ENCODE measurements around the gene ZNF521.
"Not testable (repeated sequence)": the region's sequence is repeated elsewhere in the genome, so short reads cannot be mapped to it uniquely, and the experiment has no call there.

Gene ZNF521

GRCh38 chr18:25033747-25034471 lies 318.1 kb downstream of the ZNF521 start:
- no peak overlapping the region for H3K9ac ChIP-seq (ENCODE audit: low read depth in 1 of 2, low read length in 2 of 2)
- H3K4me1 ChIP-seq (ENCODE audit: control insufficient read depth in 2 of 2, insufficient read depth in 2 of 2, low read length in 2 of 2) = no peaks in the 10 kb centered on the region
- peaks cover 0 to 3% of the 10 kb centered on the region in 2 donors for H3K27me3 ChIP-seq (ENCODE audit: control insufficient read depth in 2 of 2, insufficient read depth in 2 of 2, low read length in 2 of 2)
- no peaks in the 10 kb centered on the region for H3K36me3 ChIP-seq (ENCODE audit: control insufficient read depth in 2 of 2, insufficient read depth in 2 of 2, low read length in 2 of 2)
- H3K4me3 ChIP-seq (ENCODE audit: low read length in 2 of 2) = no peak overlapping the region
- H3K27ac ChIP-seq (ENCODE audit: low read depth in 2 of 2, low read length in 2 of 2) = no peak overlapping the region
- H3K9me3 ChIP-seq (ENCODE audit: control insufficient read depth in 2 of 2, low read length in 2 of 2) = no peaks in the 10 kb centered on the region

- H3K27ac ChIP-seq (ENCODE audit: low read depth in 2 of 2, low read length in 2 of 2); H3K27me3 ChIP-seq (ENCODE audit: control insufficient read depth in 2 of 2, insufficient read depth in 2 of 2, low read length in 2 of 2); H3K9me3 ChIP-seq (ENCODE audit: control insufficient read depth in 2 of 2, low read length in 2 of 2); H3K4me3 ChIP-seq (ENCODE audit: low read length in 2 of 2); H3K36me3 ChIP-seq (ENCODE audit: control insufficient read depth in 2 of 2, insufficient read depth in 2 of 2, low read length in 2 of 2); H3K9ac ChIP-seq (ENCODE audit: low read depth in 1 of 2, low read length in 2 of 2); H3K4me1 ChIP-seq (ENCODE audit: control insufficient read depth in 2 of 2, insufficient read depth in 2 of 2, low read length in 2 of 2): not testable (repeated sequence)
Observed at GRCh38 chr18:25033175-25033574, 318.8 kb downstream of the ZNF521 start.

GRCh38 chr18:25029802-25030201 lies 322.2 kb downstream of the ZNF521 start:
- Histone ChIP-seq H3K9me3 (ENCODE audit: control insufficient read depth in 2 of 2, low read length in 2 of 2) (no peaks in the 10 kb centered on the region), H3K4me3 (ENCODE audit: low read length in 2 of 2) (no peak overlapping the region), H3K27ac (ENCODE audit: low read depth in 2 of 2, low read length in 2 of 2) (no peak overlapping the region), H3K4me1 (ENCODE audit: control insufficient read depth in 2 of 2, insufficient read depth in 2 of 2, low read length in 2 of 2) (no peaks in the 10 kb centered on the region), H3K27me3 (ENCODE audit: control insufficient read depth in 2 of 2, insufficient read depth in 2 of 2, low read length in 2 of 2) (peaks cover 0 to 3% of the 10 kb centered on the region in 2 donors), H3K9ac (ENCODE audit: low read depth in 1 of 2, low read length in 2 of 2) (no peak overlapping the region), H3K36me3 (ENCODE audit: control insufficient read depth in 2 of 2, insufficient read depth in 2 of 2, low read length in 2 of 2) (no peaks in the 10 kb centered on the region)

- Histone ChIP-seq H3K27me3 (ENCODE audit: control insufficient read depth in 2 of 2, insufficient read depth in 2 of 2, low read length in 2 of 2) (no peaks in the 10 kb centered on the region), H3K4me3 (ENCODE audit: low read length in 2 of 2) (no peak overlapping the region), H3K9me3 (ENCODE audit: control insufficient read depth in 2 of 2, low read length in 2 of 2) (no peaks in the 10 kb centered on the region), H3K4me1 (ENCODE audit: control insufficient read depth in 2 of 2, insufficient read depth in 2 of 2, low read length in 2 of 2) (no peaks in the 10 kb centered on the region), H3K36me3 (ENCODE audit: control insufficient read depth in 2 of 2, insufficient read depth in 2 of 2, low read length in 2 of 2) (no peaks in the 10 kb centered on the region), H3K27ac (ENCODE audit: low read depth in 2 of 2, low read length in 2 of 2) (no peak overlapping the region), H3K9ac (ENCODE audit: low read depth in 1 of 2, low read length in 2 of 2) (no peak overlapping the region)
Observed at GRCh38 chr18:25019931-25020330, 332.0 kb downstream of the ZNF521 start.

- Histone ChIP-seq H3K4me1 (ENCODE audit: control insufficient read depth in 2 of 2, insufficient read depth in 2 of 2, low read length in 2 of 2) (no peaks in the 10 kb centered on the region), H3K27me3 (ENCODE audit: control insufficient read depth in 2 of 2, insufficient read depth in 2 of 2, low read length in 2 of 2) (no peaks in the 10 kb centered on the region), H3K9ac (ENCODE audit: low read depth in 1 of 2, low read length in 2 of 2) (no peak overlapping the region), H3K27ac (ENCODE audit: low read depth in 2 of 2, low read length in 2 of 2) (no peak overlapping the region), H3K36me3 (ENCODE audit: control insufficient read depth in 2 of 2, insufficient read depth in 2 of 2, low read length in 2 of 2) (no peaks in the 10 kb centered on the region), H3K9me3 (ENCODE audit: control insufficient read depth in 2 of 2, low read length in 2 of 2) (no peaks in the 10 kb centered on the region), H3K4me3 (ENCODE audit: low read length in 2 of 2) (no peak overlapping the region)
Observed at GRCh38 chr18:25019086-25019860, 332.7 kb downstream of the ZNF521 start.

- Histone ChIP-seq H3K27ac (ENCODE audit: low read depth in 2 of 2, low read length in 2 of 2) (no peak overlapping the region), H3K4me1 (ENCODE audit: control insufficient read depth in 2 of 2, insufficient read depth in 2 of 2, low read length in 2 of 2) (no peaks in the 10 kb centered on the region), H3K9me3 (ENCODE audit: control insufficient read depth in 2 of 2, low read length in 2 of 2) (no peaks in the 10 kb centered on the region), H3K36me3 (ENCODE audit: control insufficient read depth in 2 of 2, insufficient read depth in 2 of 2, low read length in 2 of 2) (no peaks in the 10 kb centered on the region), H3K27me3 (ENCODE audit: control insufficient read depth in 2 of 2, insufficient read depth in 2 of 2, low read length in 2 of 2) (no peaks in the 10 kb centered on the region), H3K4me3 (ENCODE audit: low read length in 2 of 2) (no peak overlapping the region), H3K9ac (ENCODE audit: low read depth in 1 of 2, low read length in 2 of 2) (no peak overlapping the region)
Observed at GRCh38 chr18:25016666-25017065, 335.3 kb downstream of the ZNF521 start.

- H3K36me3 ChIP-seq (ENCODE audit: control insufficient read depth in 2 of 2, insufficient read depth in 2 of 2, low read length in 2 of 2) = no peaks in the 10 kb centered on the region
- no peak overlapping the region for H3K4me3 ChIP-seq (ENCODE audit: low read length in 2 of 2)
- H3K4me1 ChIP-seq (ENCODE audit: control insufficient read depth in 2 of 2, insufficient read depth in 2 of 2, low read length in 2 of 2) = no peaks in the 10 kb centered on the region
- no peak overlapping the region for H3K27ac ChIP-seq (ENCODE audit: low read depth in 2 of 2, low read length in 2 of 2)
- no peaks in the 10 kb centered on the region for H3K27me3 ChIP-seq (ENCODE audit: control insufficient read depth in 2 of 2, insufficient read depth in 2 of 2, low read length in 2 of 2)
- no peak overlapping the region for H3K9ac ChIP-seq (ENCODE audit: low read depth in 1 of 2, low read length in 2 of 2)
- no peaks in the 10 kb centered on the region for H3K9me3 ChIP-seq (ENCODE audit: control insufficient read depth in 2 of 2, low read length in 2 of 2)
Observed at GRCh38 chr18:25016181-25016580, 335.8 kb downstream of the ZNF521 start.

Measured in mucosa of rectum (tissue), 2 donors.